ENCODE results near the gene MYCN.

- TF ChIP-seq CTCF (IDR thresholded peaks at IDR 0.05) (no peak), POLR2A (IDR thresholded peaks at IDR 0.05) (no peak)
Observed at GRCh38 chr2:15975261-15975600, 34.9 kb downstream of the MYCN start.
